Stimulated activated CD4-positive, alpha-beta T cell treated with anti-CD3 and anti-CD28 coated beads, Interleukin-12 subunit alpha, Interleukin-12 subunit beta, amount 100 ng/mL, for 24 hours (primary cell): Measurements from ENCODE around the gene FAM184B.

ENCODE experiments used
- DNase-seq, 2 experiments: peaks; one replicate each; pipeline ENCODE4 v3.0.0-alpha.2; 2020; ENCODE audit warnings: low read depth in 2 of 2

FAM184B gene

DNA sequence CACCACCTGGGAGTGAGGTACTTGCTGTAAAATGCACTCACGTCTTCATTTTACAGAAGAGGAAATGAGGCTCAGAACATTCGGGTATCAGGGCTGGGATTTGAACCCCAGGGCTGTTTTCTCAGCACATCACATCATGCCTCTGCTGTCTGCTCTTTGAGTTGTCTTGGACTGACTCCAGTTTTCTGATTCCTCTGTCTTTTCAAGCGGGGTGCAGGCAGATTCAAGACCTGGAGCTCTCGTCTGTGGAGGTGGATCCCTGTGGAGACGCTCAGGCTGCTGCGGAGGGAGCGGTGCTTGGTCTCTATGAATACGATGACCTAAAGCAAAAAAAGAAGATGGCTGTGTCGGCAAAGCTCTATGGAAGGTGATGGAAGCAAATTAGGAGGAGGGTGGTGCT is 198.1 kb downstream of the FAM184B start:
- no peak for DNase-seq

DNA sequence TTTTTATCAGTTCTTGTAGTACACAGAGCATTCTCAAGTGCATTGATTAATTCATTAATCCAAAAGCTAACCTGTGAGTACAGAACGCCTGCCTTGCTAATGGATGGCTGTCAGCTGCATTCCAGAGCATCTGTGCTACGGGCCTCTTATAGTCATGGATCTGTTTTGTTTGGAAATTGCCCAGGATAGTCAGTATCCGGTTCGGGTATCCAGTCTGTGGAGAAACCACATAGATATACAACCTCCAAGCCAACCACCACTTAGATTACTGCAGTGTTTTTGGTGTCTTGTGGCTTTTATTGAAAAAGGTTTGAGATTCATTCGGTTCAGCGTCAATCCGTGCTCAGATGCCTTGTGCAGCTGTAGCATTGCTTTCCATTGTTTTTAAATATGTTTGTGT is 200.5 kb downstream of the FAM184B start:
- DNase-seq = no peak
